NCI-H1436 treated with DMSO at 0.1 percent for 48 hours (cell line): ENCODE measurements around the gene GALNT1.

ENCODE experiments used
- DNase-seq: peaks from one replicate; lab custom pipeline; 2025; lab: John Stamatoyannopoulos, UW

Gene GALNT1

GRCh38 chr18:35618696-35619095 is 37.2 kb downstream of the GALNT1 start:
- DNase-seq = no peak

DNA sequence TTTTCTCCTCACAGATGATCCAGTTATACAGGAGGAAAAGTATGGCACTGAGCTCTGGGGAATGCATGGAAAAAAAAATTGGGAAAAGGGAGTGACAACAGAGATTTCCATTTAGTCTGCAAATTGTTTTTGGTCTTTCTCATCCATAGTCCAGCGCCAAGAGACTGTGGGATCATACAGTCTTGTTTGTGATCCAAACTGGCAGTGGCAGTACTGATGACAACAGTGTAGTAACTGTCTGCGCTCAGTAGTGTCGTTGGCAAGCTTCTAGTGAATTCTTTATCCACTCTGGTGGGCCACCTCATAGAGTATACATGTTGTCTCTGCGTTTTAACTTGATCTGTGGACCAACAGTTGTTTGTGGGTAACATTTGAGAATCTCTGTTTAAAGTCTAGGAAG is 37.9 kb downstream of the GALNT1 start:
- no peak for DNase-seq

- DNase-seq = no peak
These were observed 38.4 kb downstream of the GALNT1 start for GRCh38 chr18:35619941-35620340.

- peak; percentile 5 for DNase-seq
These were observed 39.2 kb downstream of the GALNT1 start for GRCh38 chr18:35620765-35621164.

GRCh38 chr18:35623255-35623654 is 41.7 kb downstream of the GALNT1 start:
- no peak for DNase-seq

DNA sequence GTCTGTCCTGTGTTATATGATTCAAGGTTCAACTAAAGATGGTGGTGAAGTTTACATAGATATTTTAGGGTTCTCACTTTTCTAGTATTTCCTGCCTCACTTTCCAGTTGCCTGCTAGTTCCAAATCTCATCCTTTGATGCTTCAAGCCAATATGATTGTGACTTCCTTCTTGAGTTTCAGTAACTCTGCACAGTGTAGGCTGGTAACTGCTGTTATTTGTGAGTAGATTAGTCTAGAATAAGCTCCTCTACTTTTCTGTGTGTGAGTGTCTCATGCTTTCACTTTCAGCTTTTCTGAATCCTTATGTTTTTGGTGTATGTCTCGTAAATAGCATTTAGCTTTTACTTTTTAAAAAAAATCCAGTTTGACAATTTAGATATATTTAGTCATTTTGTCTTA is 42.6 kb downstream of the GALNT1 start:
- DNase-seq = no peak

DNA sequence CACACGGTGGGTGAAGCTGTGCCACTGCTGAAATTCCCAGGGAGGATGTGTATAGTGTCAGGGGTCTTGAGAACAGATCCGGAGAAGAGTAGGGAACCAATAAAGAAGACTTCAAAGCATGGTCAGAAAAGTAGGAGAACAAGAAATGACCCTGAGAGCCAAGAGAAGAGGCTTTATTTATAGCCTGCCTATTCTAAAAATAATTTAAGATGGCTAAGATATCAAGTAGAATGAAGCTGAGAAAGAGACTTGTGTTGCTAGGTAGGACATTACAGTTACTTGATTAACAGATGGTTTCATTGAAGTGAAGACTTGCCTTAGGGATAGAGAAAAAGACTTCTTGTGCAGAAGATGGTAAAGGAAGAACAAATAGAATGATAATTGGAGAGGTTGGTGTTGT is 43.7 kb downstream of the GALNT1 start:
- DNase-seq = no peak

- no peak for DNase-seq
These were observed 52.2 kb downstream of the GALNT1 start for GRCh38 chr18:35633761-35634160.

- no peak for DNase-seq
These were observed 52.8 kb downstream of the GALNT1 start for GRCh38 chr18:35634323-35634722.

- no peak for DNase-seq
These were observed 53.6 kb downstream of the GALNT1 start for GRCh38 chr18:35635170-35635569.

- no peak for DNase-seq
These were observed 55.7 kb downstream of the GALNT1 start for GRCh38 chr18:35637227-35637626.

GRCh38 chr18:35639296-35639695 is 57.8 kb downstream of the GALNT1 start:
- DNase-seq = no peak

DNA sequence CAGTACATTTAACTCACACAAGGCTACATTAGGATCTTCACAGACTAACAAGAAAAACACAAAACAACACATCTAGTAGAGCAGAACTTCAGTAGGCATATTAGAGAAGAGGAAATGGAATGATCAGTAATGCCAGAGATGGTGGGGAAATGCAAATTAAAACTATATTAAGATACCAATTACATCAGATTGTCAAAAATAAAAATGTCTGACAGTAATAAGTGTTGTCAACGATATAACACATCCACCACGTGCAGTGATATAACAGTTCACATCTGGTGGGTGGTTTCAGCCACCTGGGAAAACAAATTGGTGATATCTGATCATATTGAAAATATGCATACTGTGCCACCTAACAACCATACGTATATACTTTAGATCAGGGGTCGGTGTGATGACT is 59.9 kb downstream of the GALNT1 start:
- DNase-seq = no peak

DNA sequence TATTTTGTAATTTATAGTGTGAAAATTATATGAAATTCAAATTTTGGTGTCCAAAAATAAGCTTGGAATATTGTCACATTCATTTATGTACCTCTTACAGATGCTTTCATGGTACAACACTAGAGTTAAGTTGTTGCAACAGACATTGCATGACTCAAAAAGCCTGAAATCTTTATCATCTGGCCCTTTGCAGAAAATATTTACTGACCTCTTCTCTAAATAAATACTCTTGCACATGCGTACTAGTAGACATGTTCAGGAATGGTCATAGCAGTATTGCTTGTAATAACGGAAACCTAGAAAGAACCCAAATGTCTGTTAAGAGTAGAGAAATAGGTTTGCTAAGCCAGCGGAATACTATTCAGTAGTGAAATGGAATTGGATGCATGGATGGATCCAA is 60.4 kb downstream of the GALNT1 start:
- DNase-seq = no peak

DNA sequence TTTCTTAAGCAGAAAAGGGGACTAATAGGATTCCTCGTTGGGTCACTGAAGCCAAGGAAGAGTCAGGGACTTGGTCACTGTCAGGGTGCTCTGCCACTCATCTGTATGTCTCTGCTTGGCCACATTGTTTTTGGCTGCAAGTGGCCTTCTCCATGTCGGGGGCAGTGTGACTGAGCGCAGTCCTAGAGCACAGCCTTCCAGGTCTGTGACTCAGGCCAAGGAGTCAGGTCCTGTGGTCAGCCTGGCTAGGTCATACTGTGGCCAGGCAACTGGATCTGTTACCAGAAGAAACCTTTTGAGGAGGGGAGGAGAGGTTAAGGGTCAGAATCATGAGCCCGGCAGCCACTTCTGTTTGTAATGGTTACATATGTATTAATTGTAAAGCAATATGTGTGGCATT is 61.3 kb downstream of the GALNT1 start:
- no peak for DNase-seq

DNA sequence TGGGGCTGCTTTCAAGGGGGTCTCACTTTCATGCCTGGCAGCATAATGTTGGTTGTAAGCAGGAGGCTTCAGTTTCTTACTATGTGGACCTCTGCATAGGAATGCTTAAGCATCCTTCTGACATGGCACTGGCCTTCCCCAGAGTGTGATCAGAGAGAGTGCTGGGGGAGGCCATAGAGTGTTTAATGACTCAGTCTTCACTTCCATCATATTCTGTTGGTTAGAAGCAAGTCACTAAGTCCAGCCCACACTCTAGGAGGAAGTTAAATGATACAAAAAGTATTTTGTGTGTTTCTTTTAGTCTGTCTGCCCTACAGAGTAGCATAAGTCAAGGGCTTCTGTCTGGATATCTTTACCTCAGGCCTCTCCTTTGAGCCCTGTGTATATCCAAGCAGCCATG is 64.9 kb downstream of the GALNT1 start:
- DNase-seq = no peak

DNA sequence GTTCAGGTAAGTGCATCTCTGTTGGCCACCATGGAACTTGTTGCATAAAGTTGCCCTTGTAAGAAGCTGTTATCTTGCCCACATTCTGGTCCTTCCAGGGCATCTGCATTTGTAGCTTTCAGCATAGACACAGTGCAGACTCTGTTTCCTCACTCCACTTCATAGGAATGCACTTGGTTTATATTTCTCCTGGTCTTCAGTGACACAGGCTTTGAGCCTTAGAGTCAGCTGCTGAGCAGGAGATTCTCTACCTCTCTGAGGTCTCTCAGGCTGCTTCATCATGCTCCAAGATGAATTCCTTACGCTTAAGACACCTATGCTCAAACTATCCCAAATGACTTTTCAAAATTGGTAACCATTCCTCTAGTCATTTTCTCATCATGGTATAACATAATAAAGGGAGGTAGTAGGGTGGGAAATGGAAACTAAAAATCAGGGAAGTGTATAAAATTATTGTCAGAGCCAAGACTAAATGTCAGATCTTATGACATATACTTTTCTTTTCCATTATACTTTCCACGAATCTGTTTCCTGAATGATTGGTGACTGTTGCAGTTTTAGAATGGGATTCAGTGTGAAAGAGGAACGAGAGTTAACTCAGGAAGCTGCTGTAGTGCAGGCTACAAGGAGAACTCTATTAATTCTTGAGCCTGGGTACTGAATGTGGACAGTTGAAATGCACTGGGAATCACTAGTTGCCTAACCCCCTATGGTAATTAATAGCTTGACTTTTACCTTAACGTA is 72.0 kb downstream of the GALNT1 start:
- no peak for DNase-seq

- no peak for DNase-seq
These were observed 76.6 kb downstream of the GALNT1 start for GRCh38 chr18:35658112-35658511.

DNA sequence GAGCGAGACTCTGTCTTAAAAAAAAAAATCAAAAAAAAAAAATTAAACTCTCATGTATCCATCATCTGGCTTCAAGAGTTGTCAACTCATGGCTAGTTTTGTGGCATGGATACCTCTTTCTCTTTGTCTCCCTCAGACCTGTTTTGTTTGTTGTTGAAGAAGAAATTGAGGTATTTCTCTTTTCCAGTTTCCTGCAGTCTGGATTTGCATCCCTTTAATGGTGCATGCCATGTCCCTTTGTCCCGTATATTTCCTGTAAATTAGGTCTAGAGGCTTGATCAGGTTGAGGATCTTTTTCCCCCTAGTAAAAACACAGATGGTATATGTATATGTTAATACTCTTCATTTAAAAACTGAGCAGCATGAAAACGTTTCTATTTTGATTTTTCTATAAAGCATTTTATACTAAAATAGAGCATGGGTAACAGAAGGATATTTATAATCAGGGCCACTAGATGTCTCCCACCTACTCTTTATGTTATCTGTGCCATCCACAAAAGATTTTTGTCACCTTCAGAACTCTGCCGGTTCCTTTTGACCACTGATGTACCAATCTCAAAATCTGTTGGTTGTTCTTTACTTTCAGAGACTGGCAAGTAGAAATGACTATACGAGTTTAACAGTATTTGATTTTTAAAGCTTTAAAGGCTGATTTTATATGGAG is 80.1 kb downstream of the GALNT1 start:
- DNase-seq = no peak

- no peak for DNase-seq
These were observed 80.9 kb downstream of the GALNT1 start for GRCh38 chr18:35662293-35663062.

- DNase-seq = no peak
These were observed 90.5 kb downstream of the GALNT1 start for GRCh38 chr18:35671966-35672603.

- DNase-seq = no peak
These were observed 91.4 kb downstream of the GALNT1 start for GRCh38 chr18:35672897-35673296.

DNA sequence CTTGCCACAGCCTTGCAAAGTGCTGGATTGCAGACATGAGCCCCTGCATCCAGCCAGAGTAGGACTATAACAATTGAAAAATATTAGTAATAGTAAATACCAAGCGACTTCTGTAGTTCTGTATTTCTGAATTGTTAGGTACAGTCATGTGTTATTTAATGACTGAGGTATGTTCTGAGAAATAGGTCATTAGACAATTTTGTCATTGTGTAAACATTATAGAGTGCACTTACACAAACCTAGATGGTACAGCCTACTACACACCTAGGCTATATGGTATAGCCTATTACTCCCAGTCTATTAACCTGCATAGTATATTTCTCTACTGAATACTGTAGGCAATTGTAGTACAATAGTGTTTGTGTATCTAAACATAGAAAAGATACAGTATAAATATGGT is 92.1 kb downstream of the GALNT1 start:
- no peak for DNase-seq
